ENCODE measurements around the gene DPP8. TPM values are rescaled to one million over a fixed set of nuclear protein-coding genes. Genes with fewer than 3 reads are reported as not detected.

Gene DPP8
- total RNA-seq, 1 donor from 2014 or later = 39.0 TPM

- no peak overlapping the region for H3K4me3 Mint-ChIP-seq
- TF ChIP-seq CTCF (IDR thresholded peaks at IDR 0.05) (no peak), EZH2 (IDR thresholded peaks at IDR 0.05) (no peak), EZH2phosphoT487 (IDR thresholded peaks at IDR 0.05) (no peak)
- Histone ChIP-seq H3K36me3 (no peaks in the 10 kb centered on the region), H3K4me3 (no peak overlapping the region), H2AFZ (replicated peaks) (no peak overlapping the region), H3K4me1 (peaks cover 73% of the 10 kb centered on the region), H3K4me2 (no peak overlapping the region), H4K20me1 (ENCODE audit: low read depth) (peaks cover 9% of the 10 kb centered on the region), H3K27me3 (no peaks in the 10 kb centered on the region), H3K9ac (no peak overlapping the region), H3K79me2 (ENCODE audit: low read depth) (peaks cover 41% of the 10 kb centered on the region), H3K27ac (no peak overlapping the region), H3F3A (ENCODE audit: low read depth) (peaks cover 66% of the 10 kb centered on the region), H3K9me3 (ENCODE audit: low read depth) (no peaks in the 10 kb centered on the region)
- H3K27ac Mint-ChIP-seq = no peak overlapping the region
- H3K4me1 Mint-ChIP-seq = peaks cover 73% of the 10 kb centered on the region
- no peak for DNase-seq (ENCODE audit: low spot score)
- H3K9me3 Mint-ChIP-seq = no peaks in the 10 kb centered on the region
- H3K36me3 Mint-ChIP-seq = peaks cover 8% of the 10 kb centered on the region
- H3K27me3 Mint-ChIP-seq (ENCODE audit: insufficient read depth, low read depth) = no peaks in the 10 kb centered on the region
Measured at GRCh38 chr15:65413051-65413759, 104.3 kb downstream of the DPP8 start.

- Histone ChIP-seq H3F3A (ENCODE audit: low read depth) (peaks cover 60% of the 10 kb centered on the region), H3K4me1 (peaks cover 67% of the 10 kb centered on the region), H4K20me1 (ENCODE audit: low read depth) (peaks cover 9% of the 10 kb centered on the region), H3K36me3 (no peaks in the 10 kb centered on the region), H3K79me2 (ENCODE audit: low read depth) (peaks cover 34% of the 10 kb centered on the region), H3K9me3 (ENCODE audit: low read depth) (no peaks in the 10 kb centered on the region), H2AFZ (replicated peaks) (no peak overlapping the region), H3K4me2 (no peak overlapping the region), H3K9ac (no peak overlapping the region), H3K27me3 (no peaks in the 10 kb centered on the region), H3K4me3 (no peak overlapping the region), H3K27ac (no peak overlapping the region)
- H3K27me3 Mint-ChIP-seq (ENCODE audit: insufficient read depth, low read depth) = no peaks in the 10 kb centered on the region
- DNase-seq (ENCODE audit: low spot score) = no peak
- TF ChIP-seq CTCF (IDR thresholded peaks at IDR 0.05) = no peak
- TF ChIP-seq EZH2phosphoT487 (IDR thresholded peaks at IDR 0.05) = no peak
- no peak for TF ChIP-seq EZH2 (IDR thresholded peaks at IDR 0.05)
- no peak overlapping the region for H3K27ac Mint-ChIP-seq
- no peaks in the 10 kb centered on the region for H3K9me3 Mint-ChIP-seq
- H3K4me3 Mint-ChIP-seq = no peak overlapping the region
- H3K4me1 Mint-ChIP-seq = peaks cover 66% of the 10 kb centered on the region
- H3K36me3 Mint-ChIP-seq = peaks cover 10% of the 10 kb centered on the region
Measured at GRCh38 chr15:65412556-65412955, 104.9 kb downstream of the DPP8 start.

- Histone ChIP-seq H2AFZ (replicated peaks) (no peak overlapping the region), H3K27ac (no peak overlapping the region), H3K4me1 (peaks cover 58% of the 10 kb centered on the region), H3K9ac (no peak overlapping the region), H3F3A (ENCODE audit: low read depth) (peaks cover 50% of the 10 kb centered on the region), H3K9me3 (ENCODE audit: low read depth) (no peaks in the 10 kb centered on the region), H3K36me3 (no peaks in the 10 kb centered on the region), H3K4me3 (no peak overlapping the region), H3K79me2 (ENCODE audit: low read depth) (peaks cover 34% of the 10 kb centered on the region), H3K4me2 (peak overlapping the region; percentile 58), H4K20me1 (ENCODE audit: low read depth) (peaks cover 9% of the 10 kb centered on the region), H3K27me3 (no peaks in the 10 kb centered on the region)
- DNase-seq (ENCODE audit: low spot score) = no peak
- TF ChIP-seq CTCF (IDR thresholded peaks at IDR 0.05) = no peak
- no peak for TF ChIP-seq EZH2 (IDR thresholded peaks at IDR 0.05)
- no peak for TF ChIP-seq EZH2phosphoT487 (IDR thresholded peaks at IDR 0.05)
- Mint-ChIP-seq H3K36me3 (peaks cover 8% of the 10 kb centered on the region), H3K27ac (peak overlapping the region; percentile 46), H3K4me3 (peak overlapping the region; percentile 49), H3K4me1 (peaks cover 58% of the 10 kb centered on the region), H3K27me3 (ENCODE audit: insufficient read depth, low read depth) (no peaks in the 10 kb centered on the region), H3K9me3 (no peaks in the 10 kb centered on the region)
Measured at GRCh38 chr15:65411465-65412071, 105.9 kb downstream of the DPP8 start.

All from neural progenitor cell (in vitro differentiated cells).